ENCODE data around the gene FGF5. TPM values are rescaled to one million over a fixed set of nuclear protein-coding genes. Genes with fewer than 3 reads are reported as not detected.
A peak's percentile ranks its signal among the peaks of the same experiment; 100 is the strongest.
"Not testable (repeated sequence)": the region's sequence is repeated elsewhere in the genome, so short reads cannot be mapped to it uniquely, and the experiment has no call there.

The FGF5 gene
- total RNA-seq, 1 donor from 2014 or later: 5.8 TPM

GRCh38 chr4:80311130-80311529 is 44.7 kb downstream of the FGF5 start:
- DNase-seq (ENCODE audit: low read depth): no peak

GRCh38 chr4:80312124-80312523 is 45.7 kb downstream of the FGF5 start:
- TF ChIP-seq CTCF (conservative IDR thresholded peaks at IDR 0.05; ENCODE audit: low read depth, low read length): no peak
- no peak overlapping the region for H3K4me3 ChIP-seq (ENCODE audit: low read depth, low read length)
- DNase-seq (ENCODE audit: low read depth): no peak

More at GRCh38 chr4:80311130-80311529, 44.7 kb downstream of the FGF5 start:
- no peak for TF ChIP-seq CTCF (conservative IDR thresholded peaks at IDR 0.05; ENCODE audit: low read depth, low read length)
- H3K4me3 ChIP-seq (ENCODE audit: low read depth, low read length): no peak overlapping the region

GRCh38 chr4:80313627-80314026 is 47.2 kb downstream of the FGF5 start:
- no peak for TF ChIP-seq CTCF (conservative IDR thresholded peaks at IDR 0.05; ENCODE audit: low read depth, low read length)
- no peak for DNase-seq (ENCODE audit: low read depth)
- H3K4me3 ChIP-seq (ENCODE audit: low read depth, low read length): no peak overlapping the region

- not testable (repeated sequence) for H3K4me3 ChIP-seq (ENCODE audit: low read depth, low read length); DNase-seq (ENCODE audit: low read depth)
Measured at GRCh38 chr4:80315848-80316247, 49.4 kb downstream of the FGF5 start.

- DNase-seq (ENCODE audit: low read depth): no peak
- TF ChIP-seq CTCF (conservative IDR thresholded peaks at IDR 0.05; ENCODE audit: low read depth, low read length): no peak
- H3K4me3 ChIP-seq (ENCODE audit: low read depth, low read length): no peak overlapping the region
Measured at GRCh38 chr4:80321341-80321740, 54.9 kb downstream of the FGF5 start.

GRCh38 chr4:80321776-80322175 is 55.3 kb downstream of the FGF5 start:
- TF ChIP-seq CTCF (conservative IDR thresholded peaks at IDR 0.05; ENCODE audit: low read depth, low read length): no peak
- no peak overlapping the region for H3K4me3 ChIP-seq (ENCODE audit: low read depth, low read length)

GRCh38 chr4:80322716-80323115 is 56.3 kb downstream of the FGF5 start:
- no peak for DNase-seq (ENCODE audit: low read depth)
- no peak overlapping the region for H3K4me3 ChIP-seq (ENCODE audit: low read depth, low read length)
- peak; percentile 66 for TF ChIP-seq CTCF (conservative IDR thresholded peaks at IDR 0.05; ENCODE audit: low read depth, low read length)

More at GRCh38 chr4:80321776-80322175, 55.3 kb downstream of the FGF5 start:
- DNase-seq (ENCODE audit: low read depth): no peak

Data from epithelial cell of proximal tubule (primary cell).